Brain microvascular endothelial cell (primary cell): Measurements from ENCODE around the gene PTPMT1.
"Not testable (repeated sequence)": the region's sequence is repeated elsewhere in the genome, so short reads cannot be mapped to it uniquely, and the experiment has no call there.

Source experiments
- DNase-seq: peaks from one replicate; pipeline ENCODE4 v3.0.0-alpha.2; 2020
- H3K27ac ChIP-seq: fragments of 250-450 bp; sonication (Bioruptor Pico); 2 replicates; pipeline ENCODE4 v1.5.1; 2020; ENCODE audit warnings: mild to moderate bottlenecking, moderate library complexity
- H3K27me3 ChIP-seq: fragments of 250-450 bp; sonication (Bioruptor Pico); replicated peaks from 2 replicates; pipeline ENCODE4 v1.5.1; 2020; ENCODE audit warnings: mild to moderate bottlenecking
- H3K36me3 ChIP-seq: fragments of 250-450 bp; sonication (Bioruptor Pico); replicated peaks from 2 replicates; pipeline ENCODE4 v1.5.1; 2020; ENCODE audit warnings: mild to moderate bottlenecking
- H3K4me3 ChIP-seq: 2 replicates; pipeline ENCODE4 v1.5.1; 2011; ENCODE audit warnings: low read depth, mild to moderate bottlenecking, control low read depth, low read length, moderate library complexity
- in situ Hi-C: cut with HindIII; loops from 2 replicates; pipeline ENCODE4 v1.10.0; 2017; ENCODE audit warnings: low sequenced_read_pairs, low pct_ligation_motif_present
- TF ChIP-seq, protein P1 (sequence below): IDR thresholded peaks from 2 replicates; pipeline ENCODE4 v1.5.1; 2011; ENCODE audit warnings: low read depth, mild to moderate bottlenecking, moderate library complexity, low read length, control low read depth, inconsistent platforms; ENCODE audit errors: missing control alignments

The PTPMT1 gene

DNA sequence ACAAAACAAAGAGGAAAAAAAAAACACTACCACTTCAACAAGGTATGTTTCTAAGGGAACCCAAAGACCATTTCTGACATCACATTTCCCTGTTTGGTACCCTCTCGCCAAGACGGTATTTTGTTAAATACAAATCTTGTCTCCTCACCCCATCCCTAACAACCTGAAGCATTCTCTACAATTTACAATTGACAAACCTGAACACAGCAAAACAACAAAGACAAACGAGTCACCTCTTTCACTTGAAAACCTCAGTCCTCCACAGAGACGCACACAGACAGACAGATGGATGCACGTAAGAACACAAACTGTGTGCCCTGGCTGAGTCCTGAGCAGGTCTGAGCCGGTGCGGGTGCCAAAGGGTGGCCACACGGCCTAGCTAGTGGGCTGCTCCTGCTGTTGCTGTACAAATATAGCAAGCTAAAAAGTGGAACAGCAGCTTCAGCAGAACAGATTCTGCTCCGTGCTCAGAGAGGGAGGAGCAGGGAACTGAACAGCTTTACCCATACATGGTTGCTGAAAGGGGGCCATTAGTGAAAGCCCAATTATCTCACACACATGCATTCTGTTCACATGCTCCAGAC, 41.0 kb upstream of the PTPMT1 start:
- TF ChIP-seq, protein P1, sequence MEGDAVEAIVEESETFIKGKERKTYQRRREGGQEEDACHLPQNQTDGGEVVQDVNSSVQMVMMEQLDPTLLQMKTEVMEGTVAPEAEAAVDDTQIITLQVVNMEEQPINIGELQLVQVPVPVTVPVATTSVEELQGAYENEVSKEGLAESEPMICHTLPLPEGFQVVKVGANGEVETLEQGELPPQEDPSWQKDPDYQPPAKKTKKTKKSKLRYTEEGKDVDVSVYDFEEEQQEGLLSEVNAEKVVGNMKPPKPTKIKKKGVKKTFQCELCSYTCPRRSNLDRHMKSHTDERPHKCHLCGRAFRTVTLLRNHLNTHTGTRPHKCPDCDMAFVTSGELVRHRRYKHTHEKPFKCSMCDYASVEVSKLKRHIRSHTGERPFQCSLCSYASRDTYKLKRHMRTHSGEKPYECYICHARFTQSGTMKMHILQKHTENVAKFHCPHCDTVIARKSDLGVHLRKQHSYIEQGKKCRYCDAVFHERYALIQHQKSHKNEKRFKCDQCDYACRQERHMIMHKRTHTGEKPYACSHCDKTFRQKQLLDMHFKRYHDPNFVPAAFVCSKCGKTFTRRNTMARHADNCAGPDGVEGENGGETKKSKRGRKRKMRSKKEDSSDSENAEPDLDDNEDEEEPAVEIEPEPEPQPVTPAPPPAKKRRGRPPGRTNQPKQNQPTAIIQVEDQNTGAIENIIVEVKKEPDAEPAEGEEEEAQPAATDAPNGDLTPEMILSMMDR = no peak
- no peak for DNase-seq
- Histone ChIP-seq H3K27me3 (no peaks in the 10 kb centered on the region), H3K27ac (peak overlapping the region; percentile 75), H3K4me3 (no peak overlapping the region), H3K36me3 (no peaks in the 10 kb centered on the region)
- in situ Hi-C loops = no loop called here

DNA sequence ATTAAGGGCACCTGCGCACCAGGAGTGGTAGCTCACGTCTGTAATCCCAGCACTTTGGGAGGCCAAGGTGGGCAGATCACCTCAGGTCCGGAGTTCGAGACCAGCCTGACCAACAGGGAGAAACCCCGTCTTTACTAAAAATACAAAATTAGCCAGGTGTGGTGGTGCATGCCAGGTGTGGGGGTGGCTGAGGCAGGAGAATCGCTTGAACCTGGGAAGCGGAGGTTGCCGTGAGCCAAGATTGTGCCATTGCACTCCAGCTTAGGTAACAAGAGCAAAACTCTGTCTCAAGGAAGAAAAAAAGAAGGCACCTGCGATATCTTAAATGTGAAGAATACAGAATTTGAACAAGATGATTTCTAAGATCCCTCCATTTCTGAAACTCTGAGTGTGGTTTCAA, 39.4 kb upstream of the PTPMT1 start:
- H3K27ac ChIP-seq, H3K36me3 ChIP-seq, in situ Hi-C loops, H3K4me3 ChIP-seq, H3K27me3 ChIP-seq, DNase-seq: not testable (repeated sequence)

DNA sequence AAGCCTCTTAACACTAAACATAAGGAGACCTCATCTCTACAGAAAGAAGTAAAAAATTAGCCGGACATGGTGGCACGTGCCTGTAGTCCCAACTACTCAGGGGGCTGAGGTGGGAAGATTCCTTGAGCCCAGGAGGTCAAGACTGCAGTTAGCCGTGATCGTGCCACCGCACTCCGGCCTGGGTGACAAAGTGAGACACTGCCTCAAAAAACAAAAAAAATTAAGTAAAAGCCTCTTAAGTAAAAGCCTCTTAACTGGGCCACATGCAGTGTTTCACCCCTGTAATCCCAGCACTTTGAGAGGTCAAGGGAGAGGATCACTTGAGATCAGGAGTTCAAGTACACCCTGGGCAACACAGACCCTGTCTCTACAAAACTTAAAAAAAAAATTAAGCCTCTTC, 38.2 kb upstream of the PTPMT1 start:
- TF ChIP-seq, protein P1 = no peak
- in situ Hi-C loops = no loop called here
- H3K36me3 ChIP-seq = peaks cover 3% of the 10 kb centered on the region

DNA sequence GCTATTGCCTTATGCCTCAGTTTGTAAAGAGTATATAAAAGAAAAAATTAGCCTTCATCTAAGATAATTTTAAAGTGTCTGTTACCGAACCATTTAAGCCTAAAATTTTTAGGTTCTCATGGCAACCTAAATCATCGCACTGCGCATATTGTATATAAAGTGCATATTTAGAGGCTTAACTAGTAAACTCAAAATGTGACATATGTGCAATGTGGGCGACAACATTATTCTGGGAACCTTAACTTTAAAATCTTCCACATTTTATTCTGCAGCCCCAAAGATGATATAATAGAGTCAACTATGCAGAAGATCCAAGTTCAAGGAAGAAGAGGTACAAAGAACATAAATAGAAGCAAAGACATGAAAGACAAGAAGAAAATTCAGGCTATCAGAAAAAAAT, 35.4 kb upstream of the PTPMT1 start:
- no peak for DNase-seq
- in situ Hi-C loops = no loop called here
- H3K27ac ChIP-seq = no peak overlapping the region

More for the DNA sequence above, 38.2 kb upstream of the PTPMT1 start:
- Histone ChIP-seq H3K4me3 (no peak overlapping the region), H3K27ac (no peak overlapping the region), H3K27me3 (no peaks in the 10 kb centered on the region)
- no peak for DNase-seq

DNA sequence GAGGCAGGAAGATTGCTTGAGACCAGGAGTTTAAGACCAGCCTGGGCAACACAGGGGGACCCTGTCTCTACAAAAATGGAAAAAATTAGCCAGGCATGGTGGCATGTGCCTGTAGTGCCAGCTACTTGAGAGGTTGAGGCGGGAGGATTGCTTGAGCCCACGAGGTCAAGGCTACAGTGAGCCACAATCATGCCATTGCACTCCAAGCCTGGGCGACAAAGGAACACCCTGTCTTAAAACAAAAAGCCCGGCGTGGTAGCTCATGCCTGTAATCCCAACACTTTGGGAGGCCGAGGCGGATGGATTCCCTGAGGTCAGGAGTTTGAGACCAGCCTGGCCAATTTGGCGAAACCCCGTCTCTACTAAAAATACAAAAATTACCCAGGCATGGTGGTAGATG, 34.7 kb upstream of the PTPMT1 start:
- H3K27me3 ChIP-seq, H3K4me3 ChIP-seq, in situ Hi-C loops, H3K27ac ChIP-seq, H3K36me3 ChIP-seq, DNase-seq: not testable (repeated sequence)

More for the DNA sequence above, 35.4 kb upstream of the PTPMT1 start:
- TF ChIP-seq, protein P1 = no peak
- no peak overlapping the region for H3K4me3 ChIP-seq
- no peaks in the 10 kb centered on the region for H3K27me3 ChIP-seq
- peaks cover 3% of the 10 kb centered on the region for H3K36me3 ChIP-seq

DNA sequence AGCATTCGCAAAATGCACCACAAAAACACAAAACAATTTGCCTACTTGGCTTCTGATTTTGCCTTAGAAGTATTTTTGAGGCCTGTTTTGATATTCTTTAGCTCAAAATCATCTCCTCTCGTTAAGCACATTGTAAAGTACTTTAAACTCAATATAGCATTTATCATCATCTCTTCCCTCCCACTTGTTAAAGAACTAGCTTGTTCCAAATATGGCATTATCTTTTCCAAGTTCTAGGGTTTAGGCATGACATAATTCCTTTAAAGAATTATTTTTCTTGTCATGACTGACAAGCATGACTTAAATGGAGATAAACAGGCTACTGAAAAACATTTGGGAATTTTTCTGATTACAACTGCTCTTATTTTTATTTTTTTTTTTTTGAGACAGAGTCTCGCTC, 33.7 kb upstream of the PTPMT1 start:
- no peak for DNase-seq
- Histone ChIP-seq H3K27me3 (no peaks in the 10 kb centered on the region), H3K4me3 (no peak overlapping the region), H3K27ac (no peak overlapping the region), H3K36me3 (peaks cover 3% of the 10 kb centered on the region)
- TF ChIP-seq, protein P1 = no peak
- in situ Hi-C loops = no loop called here

DNA sequence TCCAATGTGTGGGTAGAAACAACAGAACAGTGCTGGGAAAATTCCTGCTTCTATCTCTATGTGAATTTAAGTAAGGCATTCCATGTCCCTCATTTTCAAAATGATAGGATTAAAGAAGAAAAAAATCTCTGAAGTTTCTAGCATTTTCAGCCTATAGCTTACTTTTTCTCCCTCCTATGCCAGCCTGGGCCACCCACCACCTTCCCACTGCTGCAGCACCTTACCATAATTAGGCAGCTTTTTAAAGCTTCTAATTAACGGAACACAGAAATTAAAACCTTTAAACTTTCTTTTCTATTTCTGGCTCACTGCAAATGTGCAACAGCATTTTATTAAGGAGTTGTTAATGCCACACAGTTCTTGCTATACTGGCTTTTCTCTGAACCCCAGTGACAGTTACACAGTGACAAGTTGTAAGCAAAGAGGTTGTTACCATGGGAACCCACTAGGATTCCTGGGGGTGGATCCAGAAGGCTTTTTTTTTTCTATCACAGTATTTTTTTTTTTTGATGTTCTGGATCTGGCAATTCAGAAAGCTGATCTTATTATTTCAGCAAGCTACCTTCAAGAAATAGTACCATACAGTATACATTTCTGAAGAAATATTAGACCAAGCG, 32.7 kb upstream of the PTPMT1 start:
- no peak for DNase-seq
- peak overlapping the region; percentile 27 for H3K27ac ChIP-seq
- TF ChIP-seq, protein P1 = no peak

More for the DNA sequence above, 32.7 kb upstream of the PTPMT1 start:
- H3K27me3 ChIP-seq = no peaks in the 10 kb centered on the region
- H3K4me3 ChIP-seq = no peak overlapping the region
- in situ Hi-C loops = no loop called here
- H3K36me3 ChIP-seq = peaks cover 3% of the 10 kb centered on the region
